ENCODE results near the gene SLC16A3.

The SLC16A3 gene

DNA sequence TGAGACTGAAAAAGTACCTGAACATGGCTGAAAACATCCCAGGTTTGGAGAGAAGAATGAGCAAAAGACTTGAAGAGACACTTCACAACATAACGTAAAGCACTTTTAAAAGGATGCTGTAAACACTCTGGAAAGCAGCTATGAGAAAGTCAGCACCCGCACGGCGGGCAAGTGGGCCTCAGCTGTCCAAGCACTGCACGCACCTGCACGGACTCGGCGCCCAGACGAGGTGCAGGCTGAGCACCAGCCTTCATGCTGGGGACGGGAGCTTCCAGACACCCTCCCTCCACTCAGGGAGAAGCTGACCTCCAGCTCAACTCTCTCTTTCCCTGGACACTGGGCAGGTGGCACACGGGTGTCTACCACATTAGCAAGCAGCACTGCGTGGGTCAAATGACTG, 29.3 kb upstream of the SLC16A3 start:
- H2AFZ ChIP-seq = no peak overlapping the region
- no peaks in the 10 kb centered on the region for H3K36me3 ChIP-seq (ENCODE audit: control insufficient read depth, insufficient read depth, low read length)
- no peaks in the 10 kb centered on the region for H3K9me3 ChIP-seq (ENCODE audit: control insufficient read depth, low read length)
- H3K27me3 ChIP-seq (ENCODE audit: control insufficient read depth, insufficient read depth, low read length) = no peaks in the 10 kb centered on the region
- TF ChIP-seq, protein P1, sequence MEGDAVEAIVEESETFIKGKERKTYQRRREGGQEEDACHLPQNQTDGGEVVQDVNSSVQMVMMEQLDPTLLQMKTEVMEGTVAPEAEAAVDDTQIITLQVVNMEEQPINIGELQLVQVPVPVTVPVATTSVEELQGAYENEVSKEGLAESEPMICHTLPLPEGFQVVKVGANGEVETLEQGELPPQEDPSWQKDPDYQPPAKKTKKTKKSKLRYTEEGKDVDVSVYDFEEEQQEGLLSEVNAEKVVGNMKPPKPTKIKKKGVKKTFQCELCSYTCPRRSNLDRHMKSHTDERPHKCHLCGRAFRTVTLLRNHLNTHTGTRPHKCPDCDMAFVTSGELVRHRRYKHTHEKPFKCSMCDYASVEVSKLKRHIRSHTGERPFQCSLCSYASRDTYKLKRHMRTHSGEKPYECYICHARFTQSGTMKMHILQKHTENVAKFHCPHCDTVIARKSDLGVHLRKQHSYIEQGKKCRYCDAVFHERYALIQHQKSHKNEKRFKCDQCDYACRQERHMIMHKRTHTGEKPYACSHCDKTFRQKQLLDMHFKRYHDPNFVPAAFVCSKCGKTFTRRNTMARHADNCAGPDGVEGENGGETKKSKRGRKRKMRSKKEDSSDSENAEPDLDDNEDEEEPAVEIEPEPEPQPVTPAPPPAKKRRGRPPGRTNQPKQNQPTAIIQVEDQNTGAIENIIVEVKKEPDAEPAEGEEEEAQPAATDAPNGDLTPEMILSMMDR (IDR thresholded peaks at IDR 0.05) = no peak
- no peaks in the 10 kb centered on the region for H3K4me1 ChIP-seq
- no peak overlapping the region for H3K9ac ChIP-seq
- H3K4me3 ChIP-seq (ENCODE audit: low read depth, low read length) = no peak overlapping the region
- H3K79me2 ChIP-seq = peaks cover 23% of the 10 kb centered on the region
- H3K27ac ChIP-seq = no peak overlapping the region
- H3K4me2 ChIP-seq (ENCODE audit: low read length) = no peak overlapping the region

DNA sequence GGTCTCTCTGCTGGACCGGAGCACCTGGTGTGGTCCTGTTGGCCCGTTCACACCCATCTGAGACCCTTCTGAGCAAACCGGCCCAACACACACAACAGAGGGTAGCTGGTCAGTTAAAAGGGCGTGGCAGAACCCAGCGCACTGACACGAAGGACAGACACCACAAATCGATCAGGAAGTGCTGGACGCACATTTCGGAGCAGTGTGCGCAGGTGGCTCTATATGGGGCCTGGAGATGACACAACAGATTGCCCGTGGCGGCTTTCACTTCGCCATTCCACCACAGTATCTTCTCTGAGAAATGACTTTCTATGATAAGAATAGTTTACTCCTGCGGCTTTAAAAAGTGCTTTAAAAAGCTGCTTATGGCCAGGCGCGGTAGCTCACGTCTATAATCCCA, 28.7 kb upstream of the SLC16A3 start:
- Histone ChIP-seq H3K27me3 (ENCODE audit: control insufficient read depth, insufficient read depth, low read length) (no peaks in the 10 kb centered on the region), H3K4me3 (ENCODE audit: low read depth, low read length) (no peak overlapping the region), H3K79me2 (peaks cover 23% of the 10 kb centered on the region), H3K9me3 (ENCODE audit: control insufficient read depth, low read length) (no peaks in the 10 kb centered on the region), H3K9ac (no peak overlapping the region), H3K4me2 (ENCODE audit: low read length) (no peak overlapping the region), H3K4me1 (peaks cover 5% of the 10 kb centered on the region), H3K27ac (no peak overlapping the region), H3K36me3 (ENCODE audit: control insufficient read depth, insufficient read depth, low read length) (no peaks in the 10 kb centered on the region), H2AFZ (no peak overlapping the region)
- TF ChIP-seq, protein P1 (IDR thresholded peaks at IDR 0.05) = no peak

DNA sequence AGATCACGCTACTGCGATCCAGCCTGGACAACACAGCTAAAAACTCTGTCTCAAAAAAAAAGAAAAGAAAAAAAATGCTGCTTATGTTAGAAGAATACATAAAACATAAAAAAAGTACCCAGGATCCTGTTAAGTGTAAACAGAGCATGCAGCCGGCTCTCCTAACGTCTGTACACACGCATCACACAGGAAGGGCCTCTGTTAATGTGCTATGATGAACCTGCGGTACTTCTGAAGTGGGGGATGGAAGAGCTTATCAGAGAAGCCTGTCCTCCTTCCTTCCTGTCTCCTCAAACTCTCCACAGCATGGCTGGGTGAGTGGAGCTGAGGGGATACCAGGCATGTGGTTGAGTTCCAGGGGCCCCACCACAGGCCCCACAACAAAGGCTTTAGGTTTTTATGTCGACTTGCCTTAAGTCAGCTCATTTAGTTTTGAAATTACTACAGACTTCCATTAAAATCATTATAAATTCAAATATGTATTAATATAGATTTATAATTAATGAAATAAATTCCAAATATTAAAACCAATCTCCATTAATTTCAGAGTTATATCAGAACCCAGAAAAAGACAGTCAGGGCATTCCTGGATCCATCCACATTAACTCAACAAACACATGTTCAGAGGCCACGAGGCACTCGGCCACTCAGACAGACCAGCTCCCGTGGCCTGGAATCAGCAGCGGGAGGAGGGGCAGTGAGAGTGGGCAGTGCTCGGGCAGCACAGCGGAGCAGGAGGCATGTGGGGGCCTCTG, 27.9 kb upstream of the SLC16A3 start:
- H3K79me2 ChIP-seq = peaks cover 20% of the 10 kb centered on the region
- H3K27me3 ChIP-seq (ENCODE audit: control insufficient read depth, insufficient read depth, low read length) = no peaks in the 10 kb centered on the region
- no peak overlapping the region for H3K9ac ChIP-seq
- H3K4me3 ChIP-seq (ENCODE audit: low read depth, low read length) = no peak overlapping the region
- H3K27ac ChIP-seq = no peak overlapping the region
- no peaks in the 10 kb centered on the region for H3K9me3 ChIP-seq (ENCODE audit: control insufficient read depth, low read length)
- no peak overlapping the region for H3K4me2 ChIP-seq (ENCODE audit: low read length)
- TF ChIP-seq, protein P1 (IDR thresholded peaks at IDR 0.05) = no peak
- no peaks in the 10 kb centered on the region for H3K36me3 ChIP-seq (ENCODE audit: control insufficient read depth, insufficient read depth, low read length)
- no peak overlapping the region for H2AFZ ChIP-seq
- peaks cover 13% of the 10 kb centered on the region for H3K4me1 ChIP-seq

DNA sequence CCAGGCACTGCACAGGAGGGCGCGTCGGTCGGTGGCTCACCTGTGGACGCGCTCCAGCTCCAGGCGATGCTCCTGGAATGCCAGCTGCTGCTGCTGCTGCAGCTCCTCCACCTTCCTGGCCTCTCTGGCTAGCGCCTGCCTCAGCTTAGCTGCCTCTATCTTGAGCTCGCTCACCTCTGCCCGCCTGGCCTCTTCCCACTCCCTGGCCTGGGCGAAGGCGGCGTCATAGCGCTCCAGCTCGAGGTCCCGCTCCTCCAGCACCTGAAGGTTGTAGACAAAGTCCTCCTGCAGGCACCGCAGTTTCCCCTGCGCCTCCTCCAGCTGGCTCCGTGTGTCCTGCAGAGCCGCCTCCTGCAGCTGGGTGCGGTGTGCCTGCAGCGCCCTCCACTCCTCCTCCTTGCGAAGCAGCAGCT, 27.3 kb upstream of the SLC16A3 start:
- no peak overlapping the region for H3K27ac ChIP-seq
- TF ChIP-seq, protein P1 (IDR thresholded peaks at IDR 0.05) = no peak
- no peak overlapping the region for H2AFZ ChIP-seq
- no peaks in the 10 kb centered on the region for H3K36me3 ChIP-seq (ENCODE audit: control insufficient read depth, insufficient read depth, low read length)
- no peaks in the 10 kb centered on the region for H3K27me3 ChIP-seq (ENCODE audit: control insufficient read depth, insufficient read depth, low read length)
- H3K9me3 ChIP-seq (ENCODE audit: control insufficient read depth, low read length) = no peaks in the 10 kb centered on the region
- H3K79me2 ChIP-seq = peaks cover 16% of the 10 kb centered on the region
- peaks cover 18% of the 10 kb centered on the region for H3K4me1 ChIP-seq
- no peak overlapping the region for H3K4me2 ChIP-seq (ENCODE audit: low read length)
- no peak overlapping the region for H3K4me3 ChIP-seq (ENCODE audit: low read depth, low read length)
- no peak overlapping the region for H3K9ac ChIP-seq

DNA sequence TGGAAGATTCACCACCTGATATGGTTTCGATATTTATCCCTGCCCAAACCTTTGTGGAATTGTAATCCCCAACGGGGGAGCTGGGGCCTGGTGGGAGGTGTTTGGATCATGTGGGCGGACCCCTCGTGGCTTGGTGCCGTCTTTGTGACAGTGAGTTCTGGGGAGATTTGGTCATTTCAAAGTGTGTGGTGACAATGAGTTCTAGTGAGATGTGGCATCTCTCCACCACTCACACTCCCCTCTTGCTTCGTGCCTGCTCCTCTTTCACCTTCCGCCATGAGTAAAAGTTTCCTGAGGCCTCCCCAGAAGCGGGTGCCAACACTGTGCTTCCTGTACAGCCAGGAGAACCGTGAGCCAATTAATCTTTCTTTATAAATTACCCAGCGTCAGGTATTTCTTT, 25.9 kb upstream of the SLC16A3 start:
- H3K27ac ChIP-seq = no peak overlapping the region
- H3K79me2 ChIP-seq = peaks cover 6% of the 10 kb centered on the region
- no peaks in the 10 kb centered on the region for H3K9me3 ChIP-seq (ENCODE audit: control insufficient read depth, low read length)
- no peaks in the 10 kb centered on the region for H3K36me3 ChIP-seq (ENCODE audit: control insufficient read depth, insufficient read depth, low read length)
- no peak overlapping the region for H2AFZ ChIP-seq
- TF ChIP-seq, protein P1 (IDR thresholded peaks at IDR 0.05) = no peak
- H3K4me1 ChIP-seq = peaks cover 18% of the 10 kb centered on the region
- no peaks in the 10 kb centered on the region for H3K27me3 ChIP-seq (ENCODE audit: control insufficient read depth, insufficient read depth, low read length)
- no peak overlapping the region for H3K9ac ChIP-seq
- no peak overlapping the region for H3K4me2 ChIP-seq (ENCODE audit: low read length)
- no peak overlapping the region for H3K4me3 ChIP-seq (ENCODE audit: low read depth, low read length)

All from parathyroid adenoma (tissue), 2 donors.